Natural killer cell (primary cell): ENCODE data around the gene NBPF20. TPM values are rescaled to one million over a fixed set of nuclear protein-coding genes. Genes with fewer than 3 reads are reported as not detected.
"Not testable (repeated sequence)": the region's sequence is repeated elsewhere in the genome, so short reads cannot be mapped to it uniquely, and the experiment has no call there.

ENCODE experiments used
- ATAC-seq, 3 donors: fragments of 150-1000 bp in 2 of 3; fragments of 200-7000 bp in 1 of 3; cut with Tn5 transposase; 1 replicate in 1 of 3; 2 replicates in 2 of 3; pipeline ENCODE4 v1.10.0; 2021; ENCODE audit warnings: mild to moderate bottlenecking in 2 of 3, moderate library complexity in 2 of 3
- DNase-seq, 2 donors: peaks; one replicate each; pipeline versions ENCODE4 v3.0.0 to v3.0.0-alpha.2; 2013 to 2021; ENCODE audit warnings: mixed read lengths in 1 of 2
- H3K27ac ChIP-seq: one replicate; pipeline ENCODE4 v1.5.1; 2013; ENCODE audit warnings: mild to moderate bottlenecking, low read length
- H3K27me3 ChIP-seq: one replicate; pipeline ENCODE4 v1.6.1; 2013; ENCODE audit warnings: low read length; ENCODE audit not compliant: control insufficient read depth, insufficient read depth
- H3K36me3 ChIP-seq: one replicate; pipeline ENCODE4 v1.6.1; 2013; ENCODE audit warnings: low read length; ENCODE audit not compliant: control insufficient read depth, insufficient read depth
- H3K4me1 ChIP-seq: one replicate; pipeline ENCODE4 v1.6.1; 2013; ENCODE audit warnings: low read length; ENCODE audit not compliant: control insufficient read depth, insufficient read depth
- H3K4me3 ChIP-seq: one replicate; pipeline ENCODE4 v1.5.1; 2013; ENCODE audit warnings: low read length
- H3K9me3 ChIP-seq: one replicate; pipeline ENCODE4 v1.6.1; 2013; ENCODE audit warnings: low read length; ENCODE audit not compliant: control insufficient read depth, insufficient read depth
- H3K27ac Mint-ChIP-seq, 2 donors: one replicate each; pipeline ENCODE4 v1.8.0; 2022; ENCODE audit warnings: mild to moderate bottlenecking in 2 of 2, mixed read lengths in 2 of 2, moderate library complexity in 1 of 2
- H3K27me3 Mint-ChIP-seq, 2 donors: one replicate each; pipeline ENCODE4 v1.8.0; 2022; ENCODE audit warnings: low read depth in 2 of 2, mixed read lengths in 2 of 2
- H3K36me3 Mint-ChIP-seq: one replicate; pipeline ENCODE4 v1.8.0; 2022; ENCODE audit warnings: mixed read lengths
- H3K4me1 Mint-ChIP-seq, 2 donors: one replicate each; pipeline ENCODE4 v1.8.0; 2022; ENCODE audit warnings: mixed read lengths in 2 of 2
- H3K4me3 Mint-ChIP-seq: one replicate; pipeline ENCODE4 v1.8.0; 2022; ENCODE audit warnings: mild to moderate bottlenecking, moderate library complexity, mixed read lengths
- H3K9me3 Mint-ChIP-seq, 2 donors: one replicate each; pipeline ENCODE4 v1.8.0; 2022; ENCODE audit warnings: mixed read lengths in 2 of 2
- WGBS: methylation state at CpG from one replicate; pipeline ENCODE4 v1.1.7; 2013; ENCODE audit warnings: missing lambda C conversion rate; ENCODE audit not compliant: insufficient coverage; 5-methylcytosine and 5-hydroxymethylcytosine counted together
- intact Hi-C: fragments of 100-400 bp; cut with micrococcal nuclease; formaldehyde crosslinking; loops from one replicate; pipeline ENCODE4 v1.14.2; 2022
- total RNA-seq, 4 donors: library from RNA; stranded (reverse); fragments of 120-200 nt in 1 of 4; gene quantifications; one replicate each; pipeline versions ENCODE4 v1.2.3 to v1.2.4, GENCODE V29; 2013 to 2022

Gene NBPF20
- total RNA-seq, 3 donors from 2014 or later (not counting 1 experiment from before 2014, with no cell fraction given) = 2.1 to 3.0 (median 2.4) TPM

DNA sequence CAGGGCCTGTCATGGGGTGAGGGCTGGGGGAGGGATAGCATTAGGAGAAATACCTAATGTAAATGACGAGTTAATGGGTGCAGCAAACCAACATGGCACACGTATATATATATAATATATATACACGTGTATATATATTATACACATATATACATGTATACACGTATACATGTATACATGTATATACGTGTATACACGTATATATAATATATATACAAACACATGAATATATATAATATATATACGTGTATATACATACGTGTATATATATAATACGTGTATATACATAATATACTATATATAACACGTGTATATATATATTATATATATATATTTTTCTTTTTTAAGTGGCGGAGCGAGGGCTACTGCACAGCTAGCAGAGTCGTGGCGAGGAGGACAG lies 18.1 kb downstream of the NBPF20 start:
- H3K27me3 ChIP-seq, ATAC-seq, H3K4me1 ChIP-seq, intact Hi-C loops, H3K27ac ChIP-seq, H3K36me3 ChIP-seq, H3K4me1 Mint-ChIP-seq, H3K27ac Mint-ChIP-seq, H3K36me3 Mint-ChIP-seq, H3K9me3 Mint-ChIP-seq, H3K27me3 Mint-ChIP-seq, H3K4me3 ChIP-seq, H3K4me3 Mint-ChIP-seq, DNase-seq, H3K9me3 ChIP-seq: not testable (repeated sequence)
- WGBS = no CpG with 5 or more reads among the region's 14 CpGs

- H3K27me3 Mint-ChIP-seq, H3K4me1 Mint-ChIP-seq, H3K4me1 ChIP-seq, H3K36me3 Mint-ChIP-seq, H3K9me3 ChIP-seq, H3K27ac Mint-ChIP-seq, intact Hi-C loops, H3K4me3 ChIP-seq, H3K4me3 Mint-ChIP-seq, DNase-seq, H3K9me3 Mint-ChIP-seq, H3K36me3 ChIP-seq, H3K27ac ChIP-seq, H3K27me3 ChIP-seq, ATAC-seq: not testable (repeated sequence)
- WGBS = 83% methylated on average over 1 of the region's 7 CpGs
Measured at GRCh38 chr1:145404949-145405348, 20.5 kb downstream of the NBPF20 start.

GRCh38 chr1:145400701-145401100 lies 24.7 kb downstream of the NBPF20 start:
- H3K4me3 ChIP-seq, H3K36me3 ChIP-seq, H3K9me3 ChIP-seq, ATAC-seq, H3K4me1 ChIP-seq, H3K36me3 Mint-ChIP-seq, H3K27ac ChIP-seq, H3K4me3 Mint-ChIP-seq, H3K27ac Mint-ChIP-seq, intact Hi-C loops, DNase-seq, H3K27me3 Mint-ChIP-seq, H3K4me1 Mint-ChIP-seq, H3K9me3 Mint-ChIP-seq, H3K27me3 ChIP-seq: not testable (repeated sequence)
- WGBS = 97% methylated on average over 6 of the region's 6 CpGs

Other genes starting within 250 kb of the NBPF20 start
- not detected for gene PPIAL4D, start 183.4 kb downstream of the NBPF20 start, total RNA-seq
- gene GPR89A, start 182.4 kb upstream of the NBPF20 start, total RNA-seq = 10 to 100 TPM; 31.9 to 50.1 (median 37.2) TPM